B cell (primary cell): ENCODE measurements around the gene S100A10. TPM values are rescaled to one million over a fixed set of nuclear protein-coding genes. Genes with fewer than 3 reads are reported as not detected.

Experiments
- ATAC-seq: fragments of 200-7000 bp; cut with Tn5 transposase; one replicate; pipeline ENCODE4 v1.10.0; 2021; ENCODE audit warnings: low read depth, mild to moderate bottlenecking, moderate number of reproducible peaks, moderate library complexity
- CTCF ChIA-PET: fragments of 350-600 bp; sonication (Branson Sonifier 250); formaldehyde crosslinking; loops from one replicate; lab custom pipeline; 2021; ENCODE audit warnings: antibody characterized with exemption, inconsistent platforms; lab: Charles Lee
- POLR2A ChIA-PET: fragments of 350-600 bp; sonication (Branson Sonifier 250); formaldehyde crosslinking; loops from one replicate; lab custom pipeline; 2021; ENCODE audit warnings: antibody characterized with exemption; lab: Charles Lee
- DNase-seq: peaks from one replicate; pipeline ENCODE4 v3.0.0; 2013
- H2AFZ ChIP-seq: 2 replicates; pipeline ENCODE4 v1.6.1; 2012; ENCODE audit warnings: mild to moderate bottlenecking, low read depth, low read length; ENCODE audit not compliant: insufficient read depth, poor library complexity, severe bottlenecking
- H3K27ac ChIP-seq, 2 donors: 1 replicate in 1 of 2; 2 replicates in 1 of 2; pipeline ENCODE4 v1.5.1; 2012 to 2013; ENCODE audit warnings: low read length in 2 of 2, mild to moderate bottlenecking in 2 of 2, moderate library complexity in 1 of 2
- H3K27me3 ChIP-seq, 4 experiments: fragments of 200-600 bp in 1 of 4; sonication (generic) in 1 of 4; replicated peaks in 1 of 4; 1 replicate in 2 of 4; 2 replicates in 2 of 4; pipeline versions ENCODE4 v1.6.1 to v1.7.0; 2013 to 2016; ENCODE audit warnings: low read length in 3 of 4, mild to moderate bottlenecking in 2 of 4, mixed read lengths in 1 of 4, moderate library complexity in 1 of 4; ENCODE audit not compliant: insufficient read depth in 4 of 4, control insufficient read depth in 3 of 4; ENCODE audit errors: control extremely low read depth in 1 of 4
- H3K36me3 ChIP-seq, 2 experiments: replicated peaks in 1 of 2; 1 replicate in 1 of 2; 2 replicates in 1 of 2; pipeline versions ENCODE4 v1.6.1 to v1.7.1; 2013; ENCODE audit warnings: low read length in 1 of 2; ENCODE audit not compliant: insufficient read depth in 2 of 2, control insufficient read depth in 1 of 2; ENCODE audit errors: control extremely low read depth in 1 of 2, extremely low read depth in 1 of 2
- H3K4me1 ChIP-seq, 2 donors: fragments of 200-600 bp in 1 of 2; sonication (generic) in 1 of 2; 1 replicate in 1 of 2; 2 replicates in 1 of 2; pipeline versions ENCODE4 v1.5.1 to v1.6.1; 2013 to 2017; ENCODE audit warnings: low read length in 2 of 2; ENCODE audit not compliant: control insufficient read depth in 2 of 2, insufficient read depth in 2 of 2
- H3K4me2 ChIP-seq: replicated peaks from 2 replicates; pipeline ENCODE3; 2012; ENCODE audit warnings: mild to moderate bottlenecking, low read depth, low read length; ENCODE audit not compliant: poor library complexity, severe bottlenecking
- H3K4me3 ChIP-seq, 5 experiments: fragments of 200-600 bp in 1 of 5; sonication (generic) in 1 of 5; 1 replicate in 3 of 5; 2 replicates in 2 of 5; pipeline versions ENCODE4 v1.5.1 to v1.7.0; 2011 to 2016; ENCODE audit warnings: low read length in 4 of 5, mild to moderate bottlenecking in 4 of 5, low read depth in 2 of 5, control low read depth in 1 of 5, moderate library complexity in 1 of 5; ENCODE audit not compliant: insufficient read depth in 1 of 5; ENCODE audit errors: control extremely low read depth in 1 of 5, extremely low read depth in 1 of 5
- H3K79me2 ChIP-seq: fragments of 200-600 bp; sonication (generic); one replicate; pipeline ENCODE4 v1.6.0; 2016; ENCODE audit warnings: low read length; ENCODE audit not compliant: control insufficient read depth, insufficient read depth
- H3K9ac ChIP-seq: fragments of 200-600 bp; sonication (generic); 2 replicates; pipeline ENCODE4 v1.6.1; 2017; ENCODE audit warnings: mild to moderate bottlenecking, low read length, moderate library complexity
- H3K9me3 ChIP-seq, 3 donors: one replicate each; pipeline versions ENCODE4 v1.6.1 to v1.7.1; 2013; ENCODE audit warnings: low read length in 2 of 3; ENCODE audit not compliant: control insufficient read depth in 2 of 3, insufficient read depth in 1 of 3; ENCODE audit errors: control extremely low read depth in 1 of 3
- H4K20me1 ChIP-seq: 2 replicates; pipeline ENCODE4 v1.6.0; 2012; ENCODE audit warnings: mild to moderate bottlenecking, low read length; ENCODE audit not compliant: insufficient read depth, control insufficient read depth, poor library complexity, severe bottlenecking
- H3K27ac Mint-ChIP-seq: one replicate; pipeline ENCODE4 v1.8.0; 2021; ENCODE audit warnings: mixed read lengths
- H3K27me3 Mint-ChIP-seq: one replicate; pipeline ENCODE4 v1.8.0; 2021; ENCODE audit warnings: mixed read lengths
- H3K4me1 Mint-ChIP-seq: one replicate; pipeline ENCODE4 v1.8.0; 2021; ENCODE audit warnings: mixed read lengths
- H3K4me3 Mint-ChIP-seq: one replicate; pipeline ENCODE4 v1.8.0; 2021; ENCODE audit warnings: mixed read lengths
- H3K9me3 Mint-ChIP-seq: one replicate; pipeline ENCODE4 v1.8.0; 2022; ENCODE audit warnings: mixed read lengths; ENCODE audit not compliant: insufficient read depth
- EZH2 ChIP-seq: IDR thresholded peaks from 2 replicates; pipeline ENCODE4 v1.6.1; 2012; ENCODE audit warnings: borderline replicate concordance, low read depth, mild to moderate bottlenecking, moderate library complexity, low read length; ENCODE audit not compliant: insufficient read depth, poor library complexity, severe bottlenecking
- WGBS: methylation state at CpG from one replicate; pipeline ENCODE4 v1.1.5; 2013; ENCODE audit warnings: missing lambda C conversion rate; ENCODE audit not compliant: insufficient coverage; 5-methylcytosine and 5-hydroxymethylcytosine counted together
- intact Hi-C: fragments of 100-400 bp; cut with micrococcal nuclease; formaldehyde crosslinking; loops from one replicate; pipeline ENCODE4 v1.10.0; 2022
- polyA plus RNA-seq: library from polyadenylated mRNA; depleted of rRNA; stranded (reverse); fragments of >200 nt; gene quantifications from 2 replicates; pipeline ENCODE4 v1.2.3, GENCODE V29; 2012
- total RNA-seq, 2 donors: library from RNA; stranded (reverse); fragments of 120-200 nt in 1 of 2; gene quantifications; 1 replicate in 1 of 2; 2 replicates in 1 of 2; pipeline versions ENCODE4 v1.2.3 to v1.2.4, GENCODE V29; 2013 to 2022
- TF ChIP-seq, protein P1 (sequence below): fragments of 200-600 bp; IDR thresholded peaks from one replicate; pipeline ENCODE4 v1.8.0; 2022; ENCODE audit warnings: antibody characterized with exemption, mild to moderate bottlenecking

The S100A10 gene
- total and polyA plus RNA-seq, 2 donors (not counting 1 experiment from before 2014, with no cell fraction given) = 38.0 to 47.1 TPM

DNA sequence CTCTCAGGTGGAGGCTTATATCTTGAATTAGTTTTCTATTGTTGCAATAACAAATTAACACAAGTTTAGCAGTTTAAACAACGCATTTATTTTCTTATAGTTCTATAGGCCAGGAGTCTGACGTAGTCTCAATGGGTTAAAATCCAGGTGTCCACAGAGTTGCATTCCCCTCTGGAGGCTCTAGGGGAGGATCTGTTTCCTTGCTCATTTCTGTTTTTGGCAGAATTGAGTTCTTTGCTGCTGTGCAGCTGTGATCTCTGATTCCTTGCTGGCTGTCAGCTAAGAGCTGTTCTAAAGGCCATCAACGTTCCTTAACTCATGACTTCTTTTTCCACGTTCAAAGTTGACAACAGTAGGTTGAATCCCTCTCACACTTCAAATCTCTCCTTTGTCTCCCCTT is 31.8 kb downstream of the S100A10 start:
- intact Hi-C loops = no loop called here
- H3K9me3 Mint-ChIP-seq = no peaks in the 10 kb centered on the region
- H3K27ac Mint-ChIP-seq = no peak overlapping the region
- ATAC-seq (no peak), DNase-seq (no peak)
- Histone ChIP-seq H3K27me3 (peaks cover 0 to 10% (median 4%) of the 10 kb centered on the region in 4 experiments), H3K79me2 (no peaks in the 10 kb centered on the region), H3K4me1 (no peaks in the 10 kb centered on the region), H3K4me2 (no peak overlapping the region), H3K4me3 (no peak overlapping the region), H3K9me3 (no peaks in the 10 kb centered on the region), H3K9ac (no peak overlapping the region), H2AFZ (no peak overlapping the region), H3K27ac (no peak overlapping the region), H3K36me3 (no peaks in the 10 kb centered on the region), H4K20me1 (no peaks in the 10 kb centered on the region)
- 100% methylated on average over 3 of the region's 4 CpGs for WGBS
- CTCF ChIA-PET = interaction anchor here (14.2 kb wide), 1 partner anchor 38 kb away, joined by 307 read pairs; no protein-coding TSS in a partner anchor
- no peaks in the 10 kb centered on the region for H3K4me1 Mint-ChIP-seq
- TF ChIP-seq, protein P1, sequence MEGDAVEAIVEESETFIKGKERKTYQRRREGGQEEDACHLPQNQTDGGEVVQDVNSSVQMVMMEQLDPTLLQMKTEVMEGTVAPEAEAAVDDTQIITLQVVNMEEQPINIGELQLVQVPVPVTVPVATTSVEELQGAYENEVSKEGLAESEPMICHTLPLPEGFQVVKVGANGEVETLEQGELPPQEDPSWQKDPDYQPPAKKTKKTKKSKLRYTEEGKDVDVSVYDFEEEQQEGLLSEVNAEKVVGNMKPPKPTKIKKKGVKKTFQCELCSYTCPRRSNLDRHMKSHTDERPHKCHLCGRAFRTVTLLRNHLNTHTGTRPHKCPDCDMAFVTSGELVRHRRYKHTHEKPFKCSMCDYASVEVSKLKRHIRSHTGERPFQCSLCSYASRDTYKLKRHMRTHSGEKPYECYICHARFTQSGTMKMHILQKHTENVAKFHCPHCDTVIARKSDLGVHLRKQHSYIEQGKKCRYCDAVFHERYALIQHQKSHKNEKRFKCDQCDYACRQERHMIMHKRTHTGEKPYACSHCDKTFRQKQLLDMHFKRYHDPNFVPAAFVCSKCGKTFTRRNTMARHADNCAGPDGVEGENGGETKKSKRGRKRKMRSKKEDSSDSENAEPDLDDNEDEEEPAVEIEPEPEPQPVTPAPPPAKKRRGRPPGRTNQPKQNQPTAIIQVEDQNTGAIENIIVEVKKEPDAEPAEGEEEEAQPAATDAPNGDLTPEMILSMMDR = no peak
- TF ChIP-seq EZH2 = no peak
- H3K27me3 Mint-ChIP-seq = peaks cover 16% of the 10 kb centered on the region
- POLR2A ChIA-PET = no interaction called here
- no peak overlapping the region for H3K4me3 Mint-ChIP-seq

DNA sequence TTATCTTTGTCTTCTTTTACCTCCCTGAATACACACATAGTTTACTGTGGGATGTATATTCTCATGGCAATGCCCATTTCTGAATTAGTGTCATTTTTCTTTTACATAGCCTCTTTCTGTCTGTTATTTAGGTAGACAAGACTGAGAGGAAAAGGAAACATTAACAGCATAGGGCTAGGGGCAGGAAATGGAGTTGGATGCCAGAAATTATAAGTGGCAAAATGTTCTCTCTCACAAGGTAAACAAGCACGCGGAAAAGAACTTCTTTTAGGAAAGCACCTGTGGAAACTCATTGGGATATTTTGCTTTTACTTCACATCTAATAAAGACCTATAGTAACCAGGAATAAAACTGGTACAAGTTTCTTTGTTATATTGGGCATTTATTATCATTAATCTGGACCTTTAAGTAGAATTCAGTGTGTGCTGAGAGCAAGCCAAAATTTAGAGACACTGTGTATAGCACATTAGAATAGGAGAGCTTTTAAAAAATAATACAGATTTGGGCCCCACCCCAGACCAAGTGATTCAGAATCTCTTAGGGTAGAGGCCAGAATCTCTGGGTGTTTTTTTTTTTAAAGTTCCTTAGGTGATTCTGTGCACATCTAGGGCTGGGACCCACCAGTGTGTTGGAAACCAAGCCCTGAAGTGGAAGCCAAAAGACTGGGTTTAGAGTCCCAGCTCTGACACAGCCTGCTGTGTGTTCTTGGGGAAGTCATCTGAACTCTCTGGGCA is 32.7 kb downstream of the S100A10 start:
- Histone ChIP-seq H3K79me2 (no peaks in the 10 kb centered on the region), H3K36me3 (no peaks in the 10 kb centered on the region), H3K9ac (no peak overlapping the region), H3K9me3 (no peaks in the 10 kb centered on the region), H2AFZ (no peak overlapping the region), H3K27ac (no peak overlapping the region), H3K4me3 (no peak overlapping the region), H3K4me1 (no peaks in the 10 kb centered on the region), H3K4me2 (no peak overlapping the region), H4K20me1 (no peaks in the 10 kb centered on the region), H3K27me3 (peaks cover 0 to 10% (median 4%) of the 10 kb centered on the region in 4 experiments)
- TF ChIP-seq, protein P1 = no peak
- TF ChIP-seq EZH2 = no peak
- H3K4me1 Mint-ChIP-seq = no peaks in the 10 kb centered on the region
- ATAC-seq (no peak), DNase-seq (no peak)
- no CpG with 5 or more reads among the region's 2 CpGs for WGBS
- ChIA-PET POLR2A (no interaction called here), CTCF (interaction anchor here (14.2 kb wide), 1 partner anchor 39 kb away, joined by 307 read pairs; no protein-coding TSS in a partner anchor)
- H3K27ac Mint-ChIP-seq = no peak overlapping the region
- intact Hi-C loops = no loop called here
- H3K9me3 Mint-ChIP-seq = no peaks in the 10 kb centered on the region
- no peak overlapping the region for H3K4me3 Mint-ChIP-seq
- peaks cover 14% of the 10 kb centered on the region for H3K27me3 Mint-ChIP-seq
